Measurements from ENCODE around the gene ANAPC5. TPM values are rescaled to one million over a fixed set of nuclear protein-coding genes. Genes with fewer than 3 reads are reported as not detected.
A peak's percentile ranks its signal among the peaks of the same experiment; 100 is the strongest.
"Not testable (repeated sequence)": the region's sequence is repeated elsewhere in the genome, so short reads cannot be mapped to it uniquely, and the experiment has no call there.

Gene ANAPC5
- total RNA-seq, 2 experiments from 2014 or later, result 135 to 147 TPM

DNA sequence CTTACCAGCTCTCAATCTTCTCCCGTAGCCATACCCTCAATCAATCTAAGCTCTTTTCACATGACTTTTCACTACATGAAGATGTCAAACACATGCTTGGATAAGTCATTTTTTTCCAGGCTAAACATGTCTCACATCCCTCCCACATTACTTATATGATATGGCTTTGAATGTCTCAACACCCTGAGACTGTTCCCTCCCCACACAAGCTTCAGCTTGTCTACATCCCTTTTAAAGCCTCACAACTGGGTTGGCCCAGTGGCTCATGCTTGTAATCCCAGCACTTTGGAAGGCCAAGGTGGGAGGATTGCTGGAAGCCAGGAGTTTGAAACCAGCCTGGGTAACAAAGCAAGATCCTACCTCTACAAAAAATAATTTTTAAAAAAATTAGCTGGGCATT, 18.5 kb downstream of the ANAPC5 start:
- POLR2A ChIA-PET, result interaction anchor here (2.0 kb wide), 1 partner anchor 67 kb away, joined by 10 read pairs; the partner anchor contains the start of gene RNF34
- no peak for ATAC-seq
- Mint-ChIP-seq H3K36me3 (ENCODE audit: low read depth) (peaks cover 69% of the 10 kb centered on the region), H3K27me3 (ENCODE audit: low read depth) (no peaks in the 10 kb centered on the region), H3K27ac (no peak overlapping the region), H3K4me1 (ENCODE audit: low read depth) (peaks cover 5% of the 10 kb centered on the region), H3K4me3 (no peak overlapping the region), H3K9me3 (ENCODE audit: insufficient read depth) (no peaks in the 10 kb centered on the region)
- CTCF ChIA-PET, result interaction anchor here (0.8 to 7.2 kb wide), 12 partner anchors 8 to 108 kb away, joined by 3 to 61 read pairs (median 9); partner anchors contain the start of gene RNF34
- no peak for DNase-seq

DNA sequence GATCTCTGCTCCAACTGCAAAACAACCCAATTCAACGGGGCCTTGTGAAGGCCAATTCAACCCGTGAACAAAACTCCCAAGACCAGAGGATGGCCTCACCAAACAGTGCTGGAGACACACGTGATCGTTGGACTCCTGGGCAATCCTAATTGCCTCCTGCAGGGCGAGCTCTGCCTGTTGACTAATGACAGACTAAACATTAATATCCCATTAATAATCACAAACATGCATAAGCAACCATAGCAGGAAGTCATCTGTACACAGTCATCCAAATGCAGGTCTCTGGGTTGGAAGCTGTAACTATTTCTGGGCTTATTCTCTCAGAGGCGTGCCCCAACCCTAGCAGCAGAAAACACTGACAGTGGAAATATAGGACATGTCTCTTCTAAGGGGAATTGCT, 21.0 kb downstream of the ANAPC5 start:
- no peak overlapping the region for H3K4me3 Mint-ChIP-seq
- ChIA-PET POLR2A (no interaction called here), CTCF (interaction anchor here (1.0 to 7.2 kb wide), 3 partner anchors 10 to 111 kb away, joined by 3 to 61 read pairs (median 3); partner anchors contain the start of gene ANAPC5)
- H3K27me3 Mint-ChIP-seq (ENCODE audit: low read depth), result no peaks in the 10 kb centered on the region
- no peaks in the 10 kb centered on the region for H3K9me3 Mint-ChIP-seq (ENCODE audit: insufficient read depth)
- H3K36me3 Mint-ChIP-seq (ENCODE audit: low read depth), result peaks cover 77% of the 10 kb centered on the region
- H3K4me1 Mint-ChIP-seq (ENCODE audit: low read depth), result peaks cover 11% of the 10 kb centered on the region
- ATAC-seq (no peak), DNase-seq (no peak)
- H3K27ac Mint-ChIP-seq, result no peak overlapping the region

DNA sequence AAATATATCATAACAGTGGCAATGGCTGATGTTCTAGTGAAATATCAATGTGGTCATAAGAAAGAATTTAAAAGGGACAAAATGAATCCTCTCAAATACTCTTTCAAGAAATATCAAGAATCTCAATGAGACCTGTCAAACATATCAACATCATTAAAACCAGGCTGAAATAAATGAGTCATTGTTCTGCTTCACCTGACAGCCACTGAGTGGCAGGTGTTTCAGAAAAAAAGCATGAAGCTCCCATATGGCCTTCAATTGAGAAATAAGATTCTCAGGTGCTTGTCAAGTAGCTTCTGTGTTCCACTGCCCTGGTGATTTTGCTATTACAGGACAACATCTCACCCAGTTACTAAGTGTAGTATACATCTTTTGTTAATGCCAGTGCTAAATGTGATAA, 21.5 kb downstream of the ANAPC5 start:
- ATAC-seq, result no peak
- ChIA-PET POLR2A (no interaction called here), CTCF (interaction anchor here (1.0 to 7.2 kb wide), 2 partner anchors 10 to 111 kb away, joined by 3 to 61 read pairs; no protein-coding TSS in a partner anchor)
- DNase-seq, result no peak
- H3K4me1 Mint-ChIP-seq (ENCODE audit: low read depth), result peaks cover 11% of the 10 kb centered on the region
- no peak overlapping the region for H3K27ac Mint-ChIP-seq
- H3K9me3 Mint-ChIP-seq (ENCODE audit: insufficient read depth), result no peaks in the 10 kb centered on the region
- H3K4me3 Mint-ChIP-seq, result no peak overlapping the region
- H3K27me3 Mint-ChIP-seq (ENCODE audit: low read depth), result no peaks in the 10 kb centered on the region
- H3K36me3 Mint-ChIP-seq (ENCODE audit: low read depth), result peaks cover 81% of the 10 kb centered on the region

DNA sequence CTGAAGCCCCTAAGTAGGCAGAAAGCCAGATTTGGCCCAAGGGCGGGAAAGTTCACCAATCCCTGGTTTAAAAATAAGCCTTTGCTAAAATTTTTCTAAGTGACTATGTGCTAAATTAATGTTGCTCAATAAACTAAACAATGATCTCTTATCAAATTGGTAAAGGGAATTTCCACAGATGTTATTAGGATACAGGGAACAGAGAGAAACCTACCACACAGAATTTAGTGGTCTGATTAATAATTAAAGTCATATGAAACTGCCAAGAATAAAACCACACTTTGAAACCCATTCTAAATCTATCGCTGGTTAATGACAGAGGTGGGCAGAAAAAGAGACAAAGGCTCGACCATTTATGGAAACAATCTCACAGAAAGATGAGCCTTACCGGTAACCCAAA, 22.0 kb downstream of the ANAPC5 start:
- H3K4me3 Mint-ChIP-seq, result no peak overlapping the region
- ATAC-seq, result no peak
- ChIA-PET CTCF (interaction anchor here (1.0 to 7.2 kb wide), 2 partner anchors 11 to 112 kb away, joined by 3 to 61 read pairs; no protein-coding TSS in a partner anchor), POLR2A (no interaction called here)
- H3K27me3 Mint-ChIP-seq (ENCODE audit: low read depth), result no peaks in the 10 kb centered on the region
- peaks cover 11% of the 10 kb centered on the region for H3K4me1 Mint-ChIP-seq (ENCODE audit: low read depth)
- peaks cover 77% of the 10 kb centered on the region for H3K36me3 Mint-ChIP-seq (ENCODE audit: low read depth)
- H3K9me3 Mint-ChIP-seq (ENCODE audit: insufficient read depth), result no peaks in the 10 kb centered on the region
- H3K27ac Mint-ChIP-seq, result no peak overlapping the region
- no peak for DNase-seq

DNA sequence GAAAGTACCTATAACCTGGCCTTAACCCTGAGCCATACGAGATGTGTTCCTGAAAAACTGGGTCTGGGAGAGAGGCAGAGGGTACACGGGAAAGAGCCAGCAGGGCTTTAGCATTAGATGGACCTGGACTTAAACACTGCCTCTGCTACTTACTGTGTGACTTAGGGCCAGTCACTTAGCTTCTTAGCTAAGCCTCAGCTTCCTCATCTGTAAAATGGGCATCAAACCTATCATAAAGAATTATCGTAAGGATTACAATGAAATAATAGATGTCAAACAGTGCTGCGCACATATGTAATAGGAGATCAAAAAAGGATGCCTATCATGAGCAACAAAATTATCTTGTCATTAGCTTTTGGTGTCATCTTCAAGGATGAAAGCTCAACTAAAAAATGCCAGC, 23.6 kb downstream of the ANAPC5 start:
- ATAC-seq (no peak), DNase-seq (no peak)
- no peak overlapping the region for H3K27ac Mint-ChIP-seq
- ChIA-PET CTCF (no interaction called here), POLR2A (interaction anchor here (0.5 kb wide), 1 partner anchor 76 kb away, joined by 3 read pairs; no protein-coding TSS in a partner anchor)
- H3K27me3 Mint-ChIP-seq (ENCODE audit: low read depth), result no peaks in the 10 kb centered on the region
- no peak overlapping the region for H3K4me3 Mint-ChIP-seq
- peaks cover 78% of the 10 kb centered on the region for H3K36me3 Mint-ChIP-seq (ENCODE audit: low read depth)
- H3K9me3 Mint-ChIP-seq (ENCODE audit: insufficient read depth), result no peaks in the 10 kb centered on the region
- H3K4me1 Mint-ChIP-seq (ENCODE audit: low read depth), result peaks cover 6% of the 10 kb centered on the region

DNA sequence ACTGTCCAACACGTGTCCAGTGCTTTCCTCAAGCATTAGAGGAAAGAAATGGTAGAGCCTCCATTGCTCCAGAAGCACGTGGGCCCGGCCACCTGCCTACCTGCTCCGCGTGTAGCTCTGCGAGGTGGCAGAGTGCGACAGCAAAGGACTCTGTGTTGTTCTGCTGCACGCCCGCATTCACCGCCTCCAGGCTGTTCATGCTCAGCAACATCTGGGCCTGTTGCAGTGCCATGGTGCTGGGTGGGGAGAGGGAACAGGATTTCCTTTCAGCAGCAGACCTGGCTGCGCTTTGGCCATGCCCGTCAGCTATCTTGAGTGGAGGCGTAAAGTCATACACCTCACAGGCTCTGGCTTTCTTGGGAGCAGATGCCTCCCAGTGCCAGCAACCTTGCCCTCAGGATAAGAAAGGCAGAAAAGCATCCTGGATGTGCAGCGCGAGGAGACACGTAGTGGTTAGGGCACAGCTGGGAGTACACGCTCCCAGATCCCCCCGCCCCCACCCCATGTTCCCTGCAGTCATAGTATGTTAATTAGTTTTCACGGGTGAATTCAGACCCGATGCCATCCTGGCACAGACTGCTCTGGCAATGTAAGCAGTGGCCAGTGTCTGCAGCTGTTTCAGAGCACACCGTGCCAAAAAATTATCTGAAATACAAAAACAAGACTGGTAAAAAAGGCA, 25.1 kb downstream of the ANAPC5 start:
- Mint-ChIP-seq H3K36me3 (ENCODE audit: low read depth) (peaks cover 75% of the 10 kb centered on the region), H3K4me1 (ENCODE audit: low read depth) (peaks cover 6% of the 10 kb centered on the region), H3K9me3 (ENCODE audit: insufficient read depth) (no peaks in the 10 kb centered on the region), H3K4me3 (no peak overlapping the region), H3K27ac (peak overlapping the region; percentile 13), H3K27me3 (ENCODE audit: low read depth) (no peaks in the 10 kb centered on the region)
- ATAC-seq (no peak), DNase-seq (no peak)
- POLR2A ChIA-PET, result interaction anchor here (0.6 kb wide), 2 partner anchors 13 to 1183 kb away, joined by 4 read pairs; no protein-coding TSS in a partner anchor
- CTCF ChIA-PET, result interaction anchor here (1.5 to 3.3 kb wide), 2 partner anchors 8 to 9 kb away, joined by 3 to 15 read pairs; no protein-coding TSS in a partner anchor

DNA sequence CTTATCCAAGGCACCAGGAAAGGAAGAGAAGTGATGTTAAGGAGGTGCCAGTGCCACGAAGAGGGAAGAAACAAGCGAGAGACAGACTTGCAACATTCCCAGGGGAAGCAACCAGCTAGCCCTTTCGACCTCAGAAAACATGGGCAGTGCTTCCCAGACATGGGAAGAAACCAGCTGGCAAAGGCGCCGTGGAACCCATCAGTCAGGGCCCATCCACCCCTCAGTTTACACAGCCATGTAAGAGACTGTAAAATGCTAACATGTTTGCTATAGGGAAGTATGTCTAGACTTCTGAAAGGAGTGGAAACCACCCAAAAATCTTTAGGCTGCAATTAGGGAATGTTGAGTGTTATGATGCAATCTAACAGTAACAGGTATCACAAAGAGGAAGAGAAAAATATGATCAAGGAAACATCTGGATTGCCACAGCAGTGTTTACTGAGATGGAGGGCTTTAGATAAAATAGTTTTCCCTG, 26.3 kb downstream of the ANAPC5 start:
- Mint-ChIP-seq H3K9me3 (ENCODE audit: insufficient read depth) (no peaks in the 10 kb centered on the region), H3K36me3 (ENCODE audit: low read depth) (peaks cover 75% of the 10 kb centered on the region), H3K4me3 (no peak overlapping the region), H3K27me3 (ENCODE audit: low read depth) (no peaks in the 10 kb centered on the region), H3K4me1 (ENCODE audit: low read depth) (peaks cover 6% of the 10 kb centered on the region), H3K27ac (no peak overlapping the region)
- ChIA-PET POLR2A (no interaction called here), CTCF (interaction anchor here (1.5 to 3.3 kb wide), 2 partner anchors 8 to 9 kb away, joined by 3 to 15 read pairs; no protein-coding TSS in a partner anchor)
- DNase-seq (no peak), ATAC-seq (no peak)

DNA sequence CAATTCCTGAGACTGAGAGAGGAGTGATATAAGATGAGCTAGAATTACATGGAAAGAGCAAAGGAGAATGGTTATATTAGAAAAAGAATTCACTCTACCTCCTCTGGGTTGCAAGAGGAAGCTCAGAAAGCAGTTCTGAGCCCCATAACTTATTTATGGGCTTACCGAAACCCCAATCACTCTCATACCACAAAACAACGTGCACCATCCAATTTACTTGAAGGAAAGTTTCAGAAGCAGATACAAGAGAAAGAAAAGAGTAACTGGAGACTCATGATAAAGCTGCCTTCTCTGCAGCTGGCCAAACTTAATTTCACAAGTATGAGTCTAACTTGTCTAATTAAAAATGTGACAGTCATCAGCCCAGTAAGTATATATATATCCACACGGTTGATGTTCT, 28.3 kb downstream of the ANAPC5 start:
- DNase-seq, result no peak
- Mint-ChIP-seq H3K36me3 (ENCODE audit: low read depth) (peaks cover 65% of the 10 kb centered on the region), H3K4me3 (no peak overlapping the region), H3K27ac (no peak overlapping the region), H3K9me3 (ENCODE audit: insufficient read depth) (no peaks in the 10 kb centered on the region), H3K27me3 (ENCODE audit: low read depth) (no peaks in the 10 kb centered on the region), H3K4me1 (ENCODE audit: low read depth) (peaks cover 6% of the 10 kb centered on the region)
- CTCF ChIA-PET, result interaction anchor here (0.8 to 3.5 kb wide), 2 partner anchors 8 to 11 kb away, joined by 3 to 18 read pairs; no protein-coding TSS in a partner anchor
- POLR2A ChIA-PET, result interaction anchor here (1.9 kb wide), 1 partner anchor 28 kb away, joined by 6 read pairs; the partner anchor contains the start of gene ANAPC5
- no peak for ATAC-seq

DNA sequence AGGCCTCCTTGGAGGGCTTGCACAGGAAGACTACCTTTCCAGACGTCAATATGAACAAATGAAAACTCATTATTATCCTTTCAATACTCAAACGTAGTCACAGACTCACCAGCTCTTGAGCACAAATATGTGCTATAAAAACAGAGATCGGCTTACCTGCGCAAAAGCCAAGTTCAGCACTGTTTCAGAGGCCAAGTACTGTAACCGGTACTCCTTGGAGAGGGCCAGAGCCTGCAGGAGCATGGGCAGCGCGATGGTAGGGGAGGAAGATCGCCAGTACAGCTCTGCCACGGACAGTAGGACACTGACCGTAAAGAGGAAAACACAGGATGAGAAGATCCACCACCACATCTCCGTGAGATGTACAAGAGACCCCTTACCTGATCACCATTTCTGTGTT, 34.1 kb downstream of the ANAPC5 start:
- DNase-seq (no peak), ATAC-seq (no peak)
- Mint-ChIP-seq H3K9me3 (ENCODE audit: insufficient read depth) (no peaks in the 10 kb centered on the region), H3K4me1 (ENCODE audit: low read depth) (peaks cover 16% of the 10 kb centered on the region), H3K27ac (no peak overlapping the region), H3K36me3 (ENCODE audit: low read depth) (peaks cover 62% of the 10 kb centered on the region), H3K4me3 (no peak overlapping the region), H3K27me3 (ENCODE audit: low read depth) (no peaks in the 10 kb centered on the region)
- ChIA-PET CTCF (interaction anchor here (1.5 to 2.4 kb wide), 2 partner anchors 8 to 17 kb away, joined by 3 to 8 read pairs; no protein-coding TSS in a partner anchor), POLR2A (interaction anchor here (0.5 to 1.0 kb wide), 2 partner anchors 31 to 82 kb away, joined by 3 to 4 read pairs; no protein-coding TSS in a partner anchor)

DNA sequence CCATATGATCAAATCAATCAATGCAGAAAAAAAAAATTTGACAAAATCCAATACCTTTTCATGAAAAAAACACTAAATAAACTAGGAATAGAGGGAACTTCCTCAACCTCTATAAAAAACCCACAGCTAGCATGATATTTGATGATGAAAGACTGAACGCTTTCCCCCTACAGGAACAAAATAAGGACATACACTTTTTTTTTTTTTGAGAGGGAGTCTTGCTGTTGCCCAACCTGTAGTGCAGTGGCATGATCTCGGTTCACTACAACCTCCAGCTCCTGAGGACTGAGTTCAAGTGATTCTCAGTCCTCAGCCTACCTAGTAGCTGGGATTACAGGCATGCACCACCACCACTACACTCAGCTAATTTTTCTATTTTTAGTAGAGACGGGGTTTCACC, 37.8 kb downstream of the ANAPC5 start:
- H3K27me3 Mint-ChIP-seq (ENCODE audit: low read depth), result no peaks in the 10 kb centered on the region
- H3K27ac Mint-ChIP-seq, result peak overlapping the region; percentile 55
- POLR2A ChIA-PET, result interaction anchor here (0.8 kb wide), 1 partner anchor 87 kb away, joined by 3 read pairs; no protein-coding TSS in a partner anchor
- H3K36me3 Mint-ChIP-seq (ENCODE audit: low read depth), result peaks cover 64% of the 10 kb centered on the region
- ATAC-seq, result no peak
- H3K4me3 Mint-ChIP-seq, result no peak overlapping the region
- DNase-seq, result no peak
- peaks cover 23% of the 10 kb centered on the region for H3K4me1 Mint-ChIP-seq (ENCODE audit: low read depth)
- CTCF ChIA-PET, result interaction anchor here (1.8 kb wide), 1 partner anchor 129 kb away, joined by 4 read pairs; no protein-coding TSS in a partner anchor
- no peaks in the 10 kb centered on the region for H3K9me3 Mint-ChIP-seq (ENCODE audit: insufficient read depth)

DNA sequence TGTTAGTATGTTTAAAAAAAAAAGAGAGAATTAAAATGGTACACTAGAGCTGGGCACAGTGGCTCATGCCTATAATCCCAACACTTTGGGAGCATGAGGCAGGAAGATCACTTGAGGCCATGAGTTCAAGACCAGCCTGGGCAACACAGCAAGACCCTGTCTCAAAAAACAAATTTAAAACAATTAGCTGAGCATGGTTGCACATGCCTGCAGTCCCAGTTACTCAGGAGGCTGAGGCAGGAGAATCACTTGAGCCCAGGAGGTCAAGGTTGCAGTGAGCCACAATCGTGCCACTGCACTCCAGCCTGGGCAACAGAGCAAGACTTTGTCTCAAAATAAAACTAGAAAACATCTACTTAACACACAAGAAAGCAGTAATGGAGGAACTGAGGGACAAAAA, 42.0 kb downstream of the ANAPC5 start:
- CTCF ChIA-PET, result interaction anchor here (0.8 to 1.5 kb wide), 2 partner anchors 22 to 96 kb away, joined by 3 to 5 read pairs; no protein-coding TSS in a partner anchor
- H3K9me3 Mint-ChIP-seq (ENCODE audit: insufficient read depth); H3K27me3 Mint-ChIP-seq (ENCODE audit: low read depth); ATAC-seq; POLR2A ChIA-PET; H3K4me3 Mint-ChIP-seq; DNase-seq: not testable (repeated sequence)
- Mint-ChIP-seq H3K36me3 (ENCODE audit: low read depth) (peaks cover 48% of the 10 kb centered on the region), H3K4me1 (ENCODE audit: low read depth) (peaks cover 23% of the 10 kb centered on the region), H3K27ac (peak overlapping the region; percentile 4)

DNA sequence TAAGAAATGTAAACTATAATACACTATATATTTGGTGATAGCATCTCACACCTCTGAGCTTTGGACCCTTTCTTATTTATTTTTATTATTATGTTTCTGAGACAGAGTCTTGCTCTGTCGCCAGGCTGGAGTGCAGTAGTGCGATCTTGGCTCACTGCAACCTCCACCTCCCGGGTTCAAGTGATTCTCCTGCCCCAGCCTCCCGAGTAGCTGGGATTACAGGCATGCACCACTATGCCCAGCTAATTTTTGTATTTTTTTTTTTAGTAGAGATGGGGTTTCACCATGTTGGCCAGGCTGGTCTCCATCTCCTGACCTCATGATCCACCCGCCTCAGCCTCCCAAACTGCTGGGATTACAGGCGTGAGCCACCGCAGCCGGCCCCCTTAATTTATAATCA, 44.8 kb downstream of the ANAPC5 start:
- ATAC-seq; H3K27ac Mint-ChIP-seq; H3K27me3 Mint-ChIP-seq (ENCODE audit: low read depth); POLR2A ChIA-PET; H3K4me3 Mint-ChIP-seq; CTCF ChIA-PET; DNase-seq; H3K9me3 Mint-ChIP-seq (ENCODE audit: insufficient read depth); H3K4me1 Mint-ChIP-seq (ENCODE audit: low read depth): not testable (repeated sequence)
- peaks cover 31% of the 10 kb centered on the region for H3K36me3 Mint-ChIP-seq (ENCODE audit: low read depth)

Measured in activated CD8-positive, alpha-beta T cell treated with anti-CD3 and anti-CD28 coated beads, Interleukin-2, amount 10 ng/mL, durations not matched to agents 7 days and 5 days (primary cell).